Dermis blood vessel endothelial cell (primary cell): ENCODE data around the gene PCDHA5. TPM values are rescaled to one million over a fixed set of nuclear protein-coding genes. Genes with fewer than 3 reads are reported as not detected.

Source experiments
- DNase-seq: peaks from one replicate; pipeline ENCODE4 v3.0.0; 2010
- total RNA-seq: library from RNA; depleted of rRNA; stranded (reverse); fragments of >200 nt; gene quantifications from 2 replicates; pipeline ENCODE4 v1.2.3, GENCODE V29; 2014

Gene PCDHA5
- total RNA-seq, 1 donor from 2014 or later: 0.17 TPM

GRCh38 chr5:140862441-140863295 lies 41.3 kb downstream of the PCDHA5 start:
- no peak for DNase-seq

GRCh38 chr5:140868721-140869554 lies 47.5 kb downstream of the PCDHA5 start, which contains the start of gene PCDHA11:
Gene PCDHA11, plus strand, starts transcription at chr5:140868957. Its CDS starts 147 bp downstream, at chr5:140869104.
- peak; percentile 22 for DNase-seq

- DNase-seq: peak; percentile 5
Observed at GRCh38 chr5:140869555-140869886, 48.1 kb downstream of the PCDHA5 start.

- no peak for DNase-seq
Observed at GRCh38 chr5:140870221-140871201, 49.1 kb downstream of the PCDHA5 start.

Other genes starting within 250 kb of the PCDHA5 start
- 1.7 and 3.2 TPM in 2 replicates for gene CD14, start 188.4 kb upstream of the PCDHA5 start, total RNA-seq
- 18.0 and 50.2 TPM in 2 replicates for gene TMCO6, start 182.2 kb upstream of the PCDHA5 start, total RNA-seq
- 24.9 and 40.8 TPM in 2 replicates for gene NDUFA2, start 174.0 kb upstream of the PCDHA5 start, total RNA-seq
- gene IK, start 173.8 kb upstream of the PCDHA5 start, total RNA-seq: 114 and 125 TPM in 2 replicates
- gene WDR55, start 156.7 kb upstream of the PCDHA5 start, total RNA-seq: 41.1 and 45.1 TPM in 2 replicates
- 0.14 and 0.68 TPM in 2 replicates for gene DND1, start 148.0 kb upstream of the PCDHA5 start, total RNA-seq
- gene HARS1, start 130.2 kb upstream of the PCDHA5 start, total RNA-seq: 53.1 and 73.4 TPM in 2 replicates
- gene HARS2, start 130.2 kb upstream of the PCDHA5 start, total RNA-seq: 31.5 and 32.3 TPM in 2 replicates
- gene ZMAT2, start 121.2 kb upstream of the PCDHA5 start, total RNA-seq: 55.5 and 62.3 TPM in 2 replicates
- 0.17 TPM in 1 of 2 replicates, not detected in the other for gene PCDHA1, start 35.5 kb upstream of the PCDHA5 start, total RNA-seq
- gene PCDHA2, start 26.8 kb upstream of the PCDHA5 start, total RNA-seq: 0.17 TPM in 1 of 2 replicates, not detected in the other
- gene PCDHA3, start 20.6 kb upstream of the PCDHA5 start, total RNA-seq: 0.14 and 0.17 TPM in 2 replicates
- 0.17 and 0.23 TPM in 2 replicates for gene PCDHA4, start 14.5 kb upstream of the PCDHA5 start, total RNA-seq
- 0.09 and 0.17 TPM in 2 replicates for gene PCDHA6, start 6.3 kb downstream of the PCDHA5 start, total RNA-seq
- gene PCDHA7, start 12.7 kb downstream of the PCDHA5 start, total RNA-seq: 0.19 and 0.34 TPM in 2 replicates
- 0.05 TPM in 1 of 2 replicates, not detected in the other for gene PCDHA8, start 19.6 kb downstream of the PCDHA5 start, total RNA-seq
- under 0.01 TPM in 2 replicates for gene PCDHA9, start 26.8 kb downstream of the PCDHA5 start, total RNA-seq
- 0.09 and 0.17 TPM in 2 replicates for gene PCDHA10, start 34.3 kb downstream of the PCDHA5 start, total RNA-seq
- gene PCDHA11, start 47.3 kb downstream of the PCDHA5 start, total RNA-seq: 0.17 and 0.28 TPM in 2 replicates
- gene PCDHA12, start 53.7 kb downstream of the PCDHA5 start, total RNA-seq: 0.17 TPM in 1 of 2 replicates, not detected in the other
- under 0.01 TPM in 1 of 2 replicates, not detected in the other for gene PCDHA13, start 60.5 kb downstream of the PCDHA5 start, total RNA-seq
- gene PCDHAC1, start 104.7 kb downstream of the PCDHA5 start, total RNA-seq: under 0.01 and 0.17 TPM in 2 replicates
- 0.28 and 0.34 TPM in 2 replicates for gene PCDHAC2, start 144.9 kb downstream of the PCDHA5 start, total RNA-seq
- gene PCDHB1, start 229.8 kb downstream of the PCDHA5 start, total RNA-seq: not detected in 2 replicates